MCF 10A (cell line): ENCODE results near the gene NAP1L4. TPM values are rescaled to one million over a fixed set of nuclear protein-coding genes. Genes with fewer than 3 reads are reported as not detected.

Experiments
- BruUV-seq: library from RNA; stranded (reverse); fragments of 400-500 nt; replicated peaks from 2 replicates; lab custom pipeline; 2021; lab: Mats Ljungman, UMichigan
- CTCF ChIA-PET: fragments of 300-600 bp; sonication (Branson Sonifier 250); formaldehyde crosslinking; extraction: SDS; loops from one replicate; lab custom pipeline; 2021; ENCODE audit warnings: antibody characterized with exemption, inconsistent platforms; lab: Yijun Ruan, JAX
- POLR2A ChIA-PET: fragments of 300-600, 350-650 bp; sonication (Branson Sonifier 250); formaldehyde crosslinking; extraction: SDS; loops from one replicate; lab custom pipeline; 2020; ENCODE audit warnings: antibody characterized with exemption, inconsistent platforms; lab: Yijun Ruan, JAX
- DNase-seq: peaks from one replicate; pipeline ENCODE4 v3.0.0-alpha.2; 2018; ENCODE audit not compliant: unreplicated experiment
- H3K27ac Mint-ChIP-seq: one replicate; pipeline ENCODE4 v1.8.0; 2022; ENCODE audit warnings: mild to moderate bottlenecking, low read depth, mixed read lengths; ENCODE audit not compliant: unreplicated experiment
- H3K27me3 Mint-ChIP-seq: one replicate; pipeline ENCODE4 v1.8.0; 2022; ENCODE audit warnings: mixed read lengths; ENCODE audit not compliant: insufficient read depth, unreplicated experiment
- H3K36me3 Mint-ChIP-seq: one replicate; pipeline ENCODE4 v1.8.0; 2022; ENCODE audit warnings: mild to moderate bottlenecking, moderate library complexity, mixed read lengths; ENCODE audit not compliant: insufficient read depth, unreplicated experiment
- H3K4me1 Mint-ChIP-seq: one replicate; pipeline ENCODE4 v1.8.0; 2022; ENCODE audit warnings: mixed read lengths; ENCODE audit not compliant: insufficient read depth, unreplicated experiment
- H3K4me3 Mint-ChIP-seq: one replicate; pipeline ENCODE4 v1.8.0; 2022; ENCODE audit warnings: mild to moderate bottlenecking, moderate library complexity, mixed read lengths; ENCODE audit not compliant: unreplicated experiment
- H3K9me3 Mint-ChIP-seq: one replicate; pipeline ENCODE4 v1.8.0; 2022; ENCODE audit warnings: mixed read lengths; ENCODE audit not compliant: unreplicated experiment
- CTCF ChIP-seq: fragments of 200-600 bp; IDR thresholded peaks from one replicate; pipeline ENCODE4 v1.8.0; 2022; ENCODE audit warnings: antibody characterized with exemption, mild to moderate bottlenecking; ENCODE audit not compliant: unreplicated experiment
- intact Hi-C: fragments of 100-400 bp; cut with micrococcal nuclease; formaldehyde crosslinking; loops from 2 replicates; pipeline ENCODE4 v1.14.1; 2022
- total RNA-seq: library from RNA; stranded (reverse); gene quantifications from 2 replicates; pipeline ENCODE4 v1.2.3, GENCODE V29; 2022

NAP1L4 gene
- total RNA-seq, 1 experiment from 2014 or later: 103 TPM

DNA sequence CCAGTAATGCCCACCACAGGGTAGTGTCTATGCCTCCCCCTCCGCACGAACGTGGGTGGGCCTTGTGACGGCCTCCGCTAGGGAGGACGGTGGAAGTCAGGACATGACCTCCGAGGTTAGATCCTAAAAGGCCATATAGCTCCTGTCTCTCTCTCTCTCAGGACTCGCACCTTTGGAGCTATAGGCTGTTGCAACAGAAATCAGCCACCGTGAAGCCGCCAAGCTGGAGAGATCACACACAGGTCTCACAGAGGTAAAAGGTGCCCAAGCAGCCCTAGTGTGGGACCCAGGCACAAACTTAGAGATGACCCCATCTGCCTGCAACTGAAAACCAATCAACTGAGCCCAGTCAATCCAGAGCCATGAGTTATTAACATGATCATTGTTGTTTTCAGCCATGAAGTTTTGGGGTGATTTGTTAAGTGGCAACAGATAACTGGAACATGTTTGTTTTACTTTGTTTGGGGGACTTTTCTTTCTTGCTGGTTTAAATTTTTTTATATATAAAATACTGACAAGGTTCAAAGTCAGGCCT, 7.4 kb upstream of the NAP1L4 start:
- Mint-ChIP-seq H3K27me3 (no peaks in the 10 kb centered on the region), H3K9me3 (no peaks in the 10 kb centered on the region), H3K27ac (no peak overlapping the region), H3K4me3 (no peak overlapping the region), H3K36me3 (peaks cover 28% of the 10 kb centered on the region), H3K4me1 (peaks cover 40% of the 10 kb centered on the region)
- DNase-seq: no peak
- ChIA-PET CTCF (interaction anchor here (0.6 to 3.3 kb wide), 5 partner anchors 21 to 78 kb away, joined by 3 to 22 read pairs (median 7); no protein-coding TSS in a partner anchor), POLR2A (interaction anchor here (1.1 to 8.7 kb wide), 4 partner anchors 9 to 58 kb away, joined by 3 to 161 read pairs (median 25); partner anchors contain the start of genes CARS1 and NAP1L4)
- TF ChIP-seq CTCF: no peak
- intact Hi-C loops: no loop called here
- BruUV-seq: no TSS peak

- BruUV-seq: no TSS peak
- H3K27ac Mint-ChIP-seq: no peak overlapping the region
- intact Hi-C loops: no loop called here
- peaks cover 27% of the 10 kb centered on the region for H3K4me1 Mint-ChIP-seq
- H3K9me3 Mint-ChIP-seq: no peaks in the 10 kb centered on the region
- ChIA-PET POLR2A (interaction anchor here (0.7 to 8.7 kb wide), 2 partner anchors 8 to 22 kb away, joined by 3 to 161 read pairs; partner anchors contain the start of gene NAP1L4), CTCF (interaction anchor here (0.5 to 2.7 kb wide), 9 partner anchors 14 to 1008 kb away, joined by 3 to 16 read pairs (median 5); no protein-coding TSS in a partner anchor)
- no peak for TF ChIP-seq CTCF
- no peak for DNase-seq
- no peak overlapping the region for H3K4me3 Mint-ChIP-seq
- no peaks in the 10 kb centered on the region for H3K27me3 Mint-ChIP-seq
- peaks cover 21% of the 10 kb centered on the region for H3K36me3 Mint-ChIP-seq
Observed at GRCh38 chr11:2998073-2998850, 6.1 kb upstream of the NAP1L4 start.

DNA sequence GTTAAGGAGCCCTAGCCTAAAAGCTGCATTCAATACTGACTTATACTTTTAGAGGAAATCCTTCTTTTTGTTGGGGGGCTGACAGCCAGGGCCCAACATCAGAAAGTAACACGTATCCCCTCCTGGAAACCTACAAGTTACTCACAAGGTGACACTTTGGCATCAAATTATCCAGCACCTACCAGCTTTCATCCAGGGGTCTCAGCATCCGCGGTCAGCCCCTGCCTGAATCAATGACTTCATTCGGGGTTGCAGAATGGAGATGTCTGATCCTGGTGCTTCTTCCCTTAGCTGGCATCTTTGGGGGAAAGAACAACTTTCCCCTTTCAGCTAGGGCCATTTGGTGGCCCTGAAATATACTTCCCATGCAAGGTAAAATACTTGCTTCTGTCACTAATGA, 5.3 kb upstream of the NAP1L4 start:
- Mint-ChIP-seq H3K4me1 (peaks cover 18% of the 10 kb centered on the region), H3K36me3 (peaks cover 17% of the 10 kb centered on the region), H3K27me3 (no peaks in the 10 kb centered on the region), H3K4me3 (no peak overlapping the region), H3K9me3 (no peaks in the 10 kb centered on the region), H3K27ac (no peak overlapping the region)
- TF ChIP-seq CTCF: no peak
- POLR2A ChIA-PET: interaction anchor here (8.7 kb wide), 1 partner anchor 7 kb away, joined by 161 read pairs; the partner anchor contains the start of gene NAP1L4
- no peak for DNase-seq
- BruUV-seq: TSS peak; percentile 11
- CTCF ChIA-PET: interaction anchor here (1.3 to 2.7 kb wide), 6 partner anchors 15 to 67 kb away, joined by 3 to 16 read pairs (median 5); no protein-coding TSS in a partner anchor
- intact Hi-C loops: no loop called here

DNA sequence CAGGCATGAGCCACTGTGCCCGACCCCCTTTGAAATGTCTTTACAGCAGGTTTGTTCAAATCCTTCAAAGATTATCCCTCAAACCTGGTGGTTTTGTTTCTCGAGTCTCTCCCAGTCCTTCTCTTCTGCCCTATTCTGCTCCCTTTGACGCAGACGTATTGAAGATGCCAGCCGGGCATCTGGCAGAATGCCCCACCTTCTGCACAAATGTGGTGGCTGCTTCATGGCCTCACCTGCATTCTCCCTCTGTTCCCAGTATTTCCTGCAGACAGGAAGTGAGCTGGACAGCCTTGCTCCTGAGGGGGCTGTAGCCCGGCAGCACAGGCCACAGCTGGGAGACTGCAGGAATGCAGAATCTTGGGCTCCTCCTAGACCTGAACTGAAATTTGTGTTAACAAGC, 4.8 kb upstream of the NAP1L4 start:
- no peak for TF ChIP-seq CTCF
- intact Hi-C loops: no loop called here
- no peak overlapping the region for H3K4me3 Mint-ChIP-seq
- H3K27me3 Mint-ChIP-seq: no peaks in the 10 kb centered on the region
- no peak overlapping the region for H3K27ac Mint-ChIP-seq
- peaks cover 16% of the 10 kb centered on the region for H3K4me1 Mint-ChIP-seq
- H3K9me3 Mint-ChIP-seq: no peaks in the 10 kb centered on the region
- no TSS peak for BruUV-seq
- CTCF ChIA-PET: interaction anchor here (0.7 to 2.7 kb wide), 5 partner anchors 17 to 576 kb away, joined by 4 to 16 read pairs (median 5); no protein-coding TSS in a partner anchor
- POLR2A ChIA-PET: interaction anchor here (8.7 kb wide), 1 partner anchor 6 kb away, joined by 161 read pairs; the partner anchor contains the start of gene NAP1L4
- H3K36me3 Mint-ChIP-seq: peaks cover 14% of the 10 kb centered on the region
- DNase-seq: no peak
